ENCODE results near the gene DST.

Gene DST

DNA sequence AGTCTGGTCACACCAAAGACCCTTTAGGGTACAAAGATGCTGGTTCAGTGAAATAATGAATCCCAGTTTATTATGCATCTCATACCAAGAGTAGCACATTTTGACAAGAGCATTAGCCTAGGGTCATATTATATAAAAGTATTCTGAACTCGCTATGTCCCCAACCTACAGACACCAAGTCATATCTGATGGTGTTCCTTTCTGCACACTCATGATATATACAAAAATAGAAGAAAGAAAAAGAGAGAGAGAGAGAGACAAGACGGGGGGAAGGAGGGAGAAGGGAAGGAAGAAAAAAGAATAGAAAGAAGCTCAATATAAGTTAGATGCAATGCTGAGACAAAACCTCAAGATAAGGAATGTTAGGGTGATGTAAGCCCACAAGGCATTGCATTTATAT is 131.1 kb downstream of the DST start:
- H3K9me2 ChIP-seq (replicated peaks; ENCODE audit: insufficient read depth, low read length) = no peaks in the 10 kb centered on the region
- no peaks in the 10 kb centered on the region for H4K20me1 ChIP-seq (ENCODE audit: insufficient read depth, low read length)
- H2AFZ ChIP-seq (ENCODE audit: low read length) = no peak overlapping the region
- H3K4me2 ChIP-seq (ENCODE audit: low read depth, low read length) = no peak overlapping the region
- H3F3A ChIP-seq (ENCODE audit: insufficient read depth, low read length) = no peaks in the 10 kb centered on the region
- no peaks in the 10 kb centered on the region for H3K79me2 ChIP-seq (ENCODE audit: low read length)
- H3K4me1 ChIP-seq (ENCODE audit: low read length) = no peaks in the 10 kb centered on the region
- 0 out of 2 replicates have a peak, but pooled peaks cover 4% of the 10 kb centered on the region for H3K36me3 ChIP-seq (replicated peaks; ENCODE audit: insufficient read depth, low read length)
- DNase-seq = no peak
- TF ChIP-seq EZH2 (optimal IDR thresholded peaks at IDR 0.05; ENCODE audit: low read depth, low read length) = no peak
- TF ChIP-seq EZH2phosphoT487 (IDR thresholded peaks at IDR 0.05; ENCODE audit: low read length) = no peak
- TF ChIP-seq, protein P1, sequence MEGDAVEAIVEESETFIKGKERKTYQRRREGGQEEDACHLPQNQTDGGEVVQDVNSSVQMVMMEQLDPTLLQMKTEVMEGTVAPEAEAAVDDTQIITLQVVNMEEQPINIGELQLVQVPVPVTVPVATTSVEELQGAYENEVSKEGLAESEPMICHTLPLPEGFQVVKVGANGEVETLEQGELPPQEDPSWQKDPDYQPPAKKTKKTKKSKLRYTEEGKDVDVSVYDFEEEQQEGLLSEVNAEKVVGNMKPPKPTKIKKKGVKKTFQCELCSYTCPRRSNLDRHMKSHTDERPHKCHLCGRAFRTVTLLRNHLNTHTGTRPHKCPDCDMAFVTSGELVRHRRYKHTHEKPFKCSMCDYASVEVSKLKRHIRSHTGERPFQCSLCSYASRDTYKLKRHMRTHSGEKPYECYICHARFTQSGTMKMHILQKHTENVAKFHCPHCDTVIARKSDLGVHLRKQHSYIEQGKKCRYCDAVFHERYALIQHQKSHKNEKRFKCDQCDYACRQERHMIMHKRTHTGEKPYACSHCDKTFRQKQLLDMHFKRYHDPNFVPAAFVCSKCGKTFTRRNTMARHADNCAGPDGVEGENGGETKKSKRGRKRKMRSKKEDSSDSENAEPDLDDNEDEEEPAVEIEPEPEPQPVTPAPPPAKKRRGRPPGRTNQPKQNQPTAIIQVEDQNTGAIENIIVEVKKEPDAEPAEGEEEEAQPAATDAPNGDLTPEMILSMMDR (IDR thresholded peaks at IDR 0.05; ENCODE audit: low read length) = no peak
- H3K4me3 ChIP-seq (ENCODE audit: low read length) = no peak overlapping the region
- no peak overlapping the region for H3K27ac ChIP-seq (ENCODE audit: low read length)
- no peaks in the 10 kb centered on the region for H3K27me3 ChIP-seq (replicated peaks; ENCODE audit: insufficient read depth, low read length)
- H3K9ac ChIP-seq (ENCODE audit: low read length) = no peak overlapping the region
- H3K9me3 ChIP-seq (replicated peaks; ENCODE audit: insufficient read depth, low read length) = no peaks in the 10 kb centered on the region

DNA sequence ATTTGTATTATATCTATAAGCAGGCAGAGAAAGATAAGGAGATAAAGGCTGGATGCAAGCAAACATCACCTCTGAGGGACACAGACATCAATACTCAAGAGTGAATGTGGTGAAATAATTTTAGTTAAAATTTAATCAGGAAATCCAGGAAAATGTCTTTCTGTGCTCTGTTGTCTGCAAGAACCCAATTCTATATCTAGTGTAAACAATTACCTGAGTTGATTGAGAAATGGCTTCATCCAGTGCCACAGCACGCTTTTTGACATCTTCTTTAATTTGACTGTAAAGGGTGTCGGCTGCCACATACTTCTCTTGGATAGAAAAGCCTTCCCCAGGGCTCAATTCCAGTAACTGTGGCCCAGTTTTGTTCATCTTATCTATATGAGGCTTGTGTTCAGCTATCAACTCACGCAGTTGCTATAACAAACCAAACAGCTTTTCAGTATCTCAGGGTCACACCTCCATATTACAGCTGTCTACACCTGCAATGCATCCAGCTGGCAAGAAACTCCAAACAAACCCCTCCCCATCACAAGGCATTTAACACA is 131.6 kb downstream of the DST start:
- Histone ChIP-seq H3K4me2 (ENCODE audit: low read depth, low read length) (no peak overlapping the region), H3K4me3 (ENCODE audit: low read length) (no peak overlapping the region), H3K36me3 (replicated peaks; ENCODE audit: insufficient read depth, low read length) (0 out of 2 replicates have a peak, but pooled peaks cover 4% of the 10 kb centered on the region)

DNA sequence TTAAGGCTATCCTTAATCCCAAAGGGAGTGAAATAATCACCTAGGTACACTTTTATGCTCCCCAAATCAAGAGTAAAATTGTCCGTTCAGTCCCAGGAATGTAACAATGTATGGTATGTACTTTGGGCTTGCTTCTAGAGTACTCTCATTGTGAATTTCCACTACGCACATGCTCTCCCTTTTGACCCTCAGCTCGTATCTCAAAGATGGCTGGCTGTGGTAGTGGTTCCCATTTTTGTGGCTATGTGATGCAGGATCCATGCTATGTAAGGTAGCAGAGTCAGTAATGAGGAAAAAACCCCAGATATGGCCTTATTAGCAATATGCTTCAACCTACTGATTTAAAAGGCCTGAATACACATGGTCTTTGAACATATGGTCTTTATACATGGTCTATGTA is 133.7 kb downstream of the DST start:
- no peak overlapping the region for H3K27ac ChIP-seq (ENCODE audit: low read length)
- H3K9ac ChIP-seq (ENCODE audit: low read length) = no peak overlapping the region
- H3F3A ChIP-seq (ENCODE audit: insufficient read depth, low read length) = no peaks in the 10 kb centered on the region
- no peak for DNase-seq
- 0 out of 2 replicates have a peak, but pooled peaks cover 4% of the 10 kb centered on the region for H3K36me3 ChIP-seq (replicated peaks; ENCODE audit: insufficient read depth, low read length)
- no peak overlapping the region for H3K4me2 ChIP-seq (ENCODE audit: low read depth, low read length)
- TF ChIP-seq EZH2 (optimal IDR thresholded peaks at IDR 0.05; ENCODE audit: low read depth, low read length) (no peak), EZH2phosphoT487 (IDR thresholded peaks at IDR 0.05; ENCODE audit: low read length) (no peak)
- TF ChIP-seq, protein P1 (IDR thresholded peaks at IDR 0.05; ENCODE audit: low read length) = no peak
- H3K27me3 ChIP-seq (replicated peaks; ENCODE audit: insufficient read depth, low read length) = no peaks in the 10 kb centered on the region
- H4K20me1 ChIP-seq (ENCODE audit: insufficient read depth, low read length) = no peaks in the 10 kb centered on the region
- H3K9me3 ChIP-seq (replicated peaks; ENCODE audit: insufficient read depth, low read length) = no peaks in the 10 kb centered on the region
- H2AFZ ChIP-seq (ENCODE audit: low read length) = no peak overlapping the region
- no peaks in the 10 kb centered on the region for H3K4me1 ChIP-seq (ENCODE audit: low read length)
- H3K4me3 ChIP-seq (ENCODE audit: low read length) = no peak overlapping the region
- H3K79me2 ChIP-seq (ENCODE audit: low read length) = no peaks in the 10 kb centered on the region
- H3K9me2 ChIP-seq (replicated peaks; ENCODE audit: insufficient read depth, low read length) = no peaks in the 10 kb centered on the region

More for the DNA sequence above, 131.6 kb downstream of the DST start:
- DNase-seq = no peak
- H3K9me2 ChIP-seq (replicated peaks; ENCODE audit: insufficient read depth, low read length) = no peaks in the 10 kb centered on the region
- H4K20me1 ChIP-seq (ENCODE audit: insufficient read depth, low read length) = no peaks in the 10 kb centered on the region
- H3K9me3 ChIP-seq (replicated peaks; ENCODE audit: insufficient read depth, low read length) = no peaks in the 10 kb centered on the region
- H3K4me1 ChIP-seq (ENCODE audit: low read length) = no peaks in the 10 kb centered on the region
- TF ChIP-seq EZH2phosphoT487 (IDR thresholded peaks at IDR 0.05; ENCODE audit: low read length) (no peak), EZH2 (optimal IDR thresholded peaks at IDR 0.05; ENCODE audit: low read depth, low read length) (no peak)
- TF ChIP-seq, protein P1 (IDR thresholded peaks at IDR 0.05; ENCODE audit: low read length) = no peak
- H3K9ac ChIP-seq (ENCODE audit: low read length) = no peak overlapping the region
- H2AFZ ChIP-seq (ENCODE audit: low read length) = no peak overlapping the region
- H3K27ac ChIP-seq (ENCODE audit: low read length) = no peak overlapping the region
- H3F3A ChIP-seq (ENCODE audit: insufficient read depth, low read length) = no peaks in the 10 kb centered on the region
- no peaks in the 10 kb centered on the region for H3K27me3 ChIP-seq (replicated peaks; ENCODE audit: insufficient read depth, low read length)
- no peaks in the 10 kb centered on the region for H3K79me2 ChIP-seq (ENCODE audit: low read length)
